Hepatocyte (in vitro differentiated cells): ENCODE measurements around the gene CHAC1. TPM values are rescaled to one million over a fixed set of nuclear protein-coding genes. Genes with fewer than 3 reads are reported as not detected.

ENCODE experiments used
- DNase-seq: peaks from one replicate; pipeline ENCODE4 v3.0.0-alpha.2; 2016; ENCODE audit warnings: low spot score
- H2AFZ ChIP-seq: fragments of 200-600 bp; sonication (generic); 2 replicates; pipeline ENCODE4 v1.6.0; 2016; ENCODE audit warnings: antibody characterized with exemption, mild to moderate bottlenecking
- H3K27ac ChIP-seq: fragments of 200-600 bp; sonication (generic); 2 replicates; pipeline ENCODE4 v1.5.1; 2016; ENCODE audit warnings: mild to moderate bottlenecking
- H3K27me3 ChIP-seq: fragments of 200-600 bp; sonication (generic); 2 replicates; pipeline ENCODE4 v1.6.1; 2016
- H3K36me3 ChIP-seq: fragments of 200-600 bp; sonication (generic); replicated peaks from 2 replicates; pipeline ENCODE4 v1.5.1; 2016; ENCODE audit warnings: low read depth; ENCODE audit not compliant: insufficient read depth
- H3K4me1 ChIP-seq: fragments of 200-600 bp; sonication (generic); 2 replicates; pipeline ENCODE4 v1.5.1; 2016; ENCODE audit warnings: mild to moderate bottlenecking, moderate library complexity; ENCODE audit not compliant: insufficient read depth
- H3K4me2 ChIP-seq: fragments of 200-600 bp; sonication (generic); 2 replicates; pipeline ENCODE4 v1.6.0; 2016
- H3K4me3 ChIP-seq: fragments of 200-600 bp; sonication (generic); 2 replicates; pipeline ENCODE4 v1.5.1; 2016; ENCODE audit warnings: mild to moderate bottlenecking
- H3K79me2 ChIP-seq: fragments of 200-600 bp; sonication (generic); 2 replicates; pipeline ENCODE4 v1.6.0; 2017; ENCODE audit warnings: mild to moderate bottlenecking
- H3K9me2 ChIP-seq: fragments of 200-600 bp; sonication (generic); replicated peaks from 2 replicates; pipeline ENCODE4 v1.6.0; 2017; ENCODE audit warnings: mild to moderate bottlenecking; ENCODE audit not compliant: insufficient read depth
- H3K9me3 ChIP-seq: fragments of 200-600 bp; sonication (generic); 2 replicates; pipeline ENCODE4 v1.5.1; 2016; ENCODE audit warnings: low read depth, mild to moderate bottlenecking
- H4K20me1 ChIP-seq: fragments of 200-600 bp; sonication (generic); 2 replicates; pipeline ENCODE4 v1.6.0; 2016; ENCODE audit warnings: mild to moderate bottlenecking; ENCODE audit not compliant: insufficient read depth, poor library complexity, severe bottlenecking
- EZH2 ChIP-seq: fragments of 200-600 bp; sonication (generic); IDR thresholded peaks from 2 replicates; pipeline ENCODE4 v1.6.1; 2016; ENCODE audit warnings: antibody characterized with exemption, mild to moderate bottlenecking, borderline replicate concordance
- EZH2phosphoT487 ChIP-seq: fragments of 200-600 bp; sonication (generic); IDR thresholded peaks from one replicate; pipeline ENCODE4 v1.6.1; 2018; ENCODE audit warnings: antibody characterized with exemption, mild to moderate bottlenecking, low read depth, moderate library complexity; ENCODE audit not compliant: unreplicated experiment, severe bottlenecking
- WGBS: methylation state at CpG from one replicate; pipeline ENCODE4 v1.1.6; 2016; ENCODE audit warnings: low lambda C conversion rate; ENCODE audit errors: missing lambda C conversion rate; 5-methylcytosine and 5-hydroxymethylcytosine counted together
- polyA plus RNA-seq: library from polyadenylated mRNA; unstranded; fragments of >200 nt; fragmentation: Nextera tagmentation; extraction: Ambion mirVana; gene quantifications from 2 replicates; pipeline ENCODE4 v1.2.1, GENCODE V29; 2016
- total RNA-seq: library from RNA; depleted of rRNA; stranded (reverse); fragments of >200 nt; gene quantifications from 2 replicates; pipeline ENCODE4 v1.2.3, GENCODE V29; 2014
- TF ChIP-seq, protein P1 (sequence below): fragments of 200-600 bp; sonication (generic); IDR thresholded peaks from 2 replicates; pipeline ENCODE4 v1.5.1; 2016; ENCODE audit warnings: antibody characterized with exemption, mild to moderate bottlenecking; ENCODE audit not compliant: poor library complexity

CHAC1 gene
- total and polyA plus RNA-seq, 2 experiments from 2014 or later, result 16.2 to 22.1 TPM

DNA sequence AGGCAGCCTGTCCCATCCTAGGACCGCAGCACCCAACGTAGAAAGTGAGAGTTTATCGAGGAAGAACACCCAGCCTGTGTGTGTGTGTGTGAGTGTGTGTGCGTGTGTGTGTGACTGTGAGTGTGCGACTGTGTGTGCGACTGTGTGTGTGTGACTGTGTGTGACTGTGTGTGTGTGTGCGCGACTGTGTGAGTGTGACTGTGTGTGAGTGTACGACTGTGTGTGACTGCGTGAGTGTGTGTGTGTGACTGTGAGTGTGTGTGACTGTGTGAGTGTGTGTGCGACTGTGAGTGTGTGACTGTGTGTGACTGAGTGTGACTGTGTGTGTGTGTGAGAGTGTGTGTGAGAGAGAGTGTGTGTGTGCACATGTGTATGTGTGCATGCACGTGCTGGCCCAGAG lies 39.3 kb upstream of the CHAC1 start:
- Histone ChIP-seq H3K4me1 (peaks cover 25% of the 10 kb centered on the region), H3K79me2 (no peaks in the 10 kb centered on the region), H3K4me2 (no peak overlapping the region), H2AFZ (no peak overlapping the region), H4K20me1 (no peaks in the 10 kb centered on the region), H3K9me2 (no peaks in the 10 kb centered on the region), H3K27ac (no peak overlapping the region), H3K27me3 (no peaks in the 10 kb centered on the region), H3K36me3 (no peaks in the 10 kb centered on the region), H3K9me3 (no peaks in the 10 kb centered on the region), H3K4me3 (no peak overlapping the region)
- no peak for DNase-seq
- 96% methylated on average over 12 of the region's 12 CpGs for WGBS
- TF ChIP-seq, protein P1, sequence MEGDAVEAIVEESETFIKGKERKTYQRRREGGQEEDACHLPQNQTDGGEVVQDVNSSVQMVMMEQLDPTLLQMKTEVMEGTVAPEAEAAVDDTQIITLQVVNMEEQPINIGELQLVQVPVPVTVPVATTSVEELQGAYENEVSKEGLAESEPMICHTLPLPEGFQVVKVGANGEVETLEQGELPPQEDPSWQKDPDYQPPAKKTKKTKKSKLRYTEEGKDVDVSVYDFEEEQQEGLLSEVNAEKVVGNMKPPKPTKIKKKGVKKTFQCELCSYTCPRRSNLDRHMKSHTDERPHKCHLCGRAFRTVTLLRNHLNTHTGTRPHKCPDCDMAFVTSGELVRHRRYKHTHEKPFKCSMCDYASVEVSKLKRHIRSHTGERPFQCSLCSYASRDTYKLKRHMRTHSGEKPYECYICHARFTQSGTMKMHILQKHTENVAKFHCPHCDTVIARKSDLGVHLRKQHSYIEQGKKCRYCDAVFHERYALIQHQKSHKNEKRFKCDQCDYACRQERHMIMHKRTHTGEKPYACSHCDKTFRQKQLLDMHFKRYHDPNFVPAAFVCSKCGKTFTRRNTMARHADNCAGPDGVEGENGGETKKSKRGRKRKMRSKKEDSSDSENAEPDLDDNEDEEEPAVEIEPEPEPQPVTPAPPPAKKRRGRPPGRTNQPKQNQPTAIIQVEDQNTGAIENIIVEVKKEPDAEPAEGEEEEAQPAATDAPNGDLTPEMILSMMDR, result no peak
- no peak for TF ChIP-seq EZH2
- TF ChIP-seq EZH2phosphoT487, result no peak

DNA sequence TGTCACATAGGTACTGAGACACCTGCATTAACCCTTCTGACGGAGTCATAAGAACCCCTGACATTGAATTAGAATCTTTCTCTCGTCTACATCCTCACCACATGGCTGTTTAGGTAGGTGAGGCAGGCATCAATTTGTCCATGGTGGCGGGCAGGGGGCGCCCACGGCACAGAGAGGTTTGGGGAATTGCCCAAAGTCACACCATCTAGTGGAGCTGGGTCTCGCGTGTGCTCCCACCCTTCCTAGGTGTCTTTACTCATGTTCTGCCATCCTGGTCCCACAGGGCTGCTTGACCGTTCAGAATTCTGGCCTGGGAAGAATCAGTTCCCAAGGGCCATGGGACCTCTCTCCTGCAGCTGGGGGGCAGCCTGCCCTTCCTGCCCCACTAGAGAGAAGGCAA lies 38.8 kb upstream of the CHAC1 start:
- no peaks in the 10 kb centered on the region for H4K20me1 ChIP-seq

DNA sequence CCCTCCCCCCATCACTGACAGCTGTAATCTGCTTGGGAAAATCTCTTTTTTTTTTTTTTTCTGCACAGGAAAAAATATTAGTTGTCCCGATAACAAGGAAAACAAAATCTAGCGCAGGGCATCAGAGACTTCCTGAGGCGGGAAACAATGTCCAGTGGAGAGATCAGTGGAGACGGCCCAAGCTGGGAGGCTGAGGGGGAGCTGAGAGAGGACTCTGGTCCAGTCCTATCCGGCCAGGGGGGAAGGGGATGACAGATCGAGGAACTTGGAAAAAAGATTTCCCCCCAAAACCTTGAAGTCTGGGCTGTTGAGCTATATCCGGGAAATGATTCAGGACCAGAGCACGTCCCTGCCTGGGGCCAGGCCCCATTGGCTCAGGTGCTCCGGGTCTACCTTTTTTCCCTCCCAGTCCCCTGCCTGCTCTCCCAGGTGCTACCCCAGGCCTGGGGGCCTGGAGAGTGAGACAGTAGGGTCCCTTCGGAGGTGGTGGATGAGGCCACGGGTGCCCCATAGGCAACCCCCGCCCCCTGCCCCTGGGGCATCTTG lies 38.1 kb upstream of the CHAC1 start:
- Histone ChIP-seq H3K9me3 (no peaks in the 10 kb centered on the region), H3K79me2 (no peaks in the 10 kb centered on the region), H3K4me1 (peaks cover 19% of the 10 kb centered on the region), H3K9me2 (no peaks in the 10 kb centered on the region), H3K27me3 (no peaks in the 10 kb centered on the region), H3K4me3 (no peak overlapping the region), H2AFZ (no peak overlapping the region), H3K27ac (no peak overlapping the region), H3K4me2 (no peak overlapping the region), H3K36me3 (no peaks in the 10 kb centered on the region), H4K20me1 (no peaks in the 10 kb centered on the region)
- TF ChIP-seq, protein P1, result no peak
- no peak for DNase-seq
- WGBS, result 87% methylated on average over 12 of the region's 12 CpGs

More for the DNA sequence above, 38.8 kb upstream of the CHAC1 start:
- Histone ChIP-seq H3K4me2 (no peak overlapping the region), H2AFZ (no peak overlapping the region), H3K27ac (no peak overlapping the region), H3K27me3 (no peaks in the 10 kb centered on the region), H3K36me3 (no peaks in the 10 kb centered on the region), H3K79me2 (no peaks in the 10 kb centered on the region), H3K9me3 (no peaks in the 10 kb centered on the region), H3K9me2 (no peaks in the 10 kb centered on the region), H3K4me3 (no peak overlapping the region), H3K4me1 (peaks cover 25% of the 10 kb centered on the region)
- 86% methylated on average over 8 of the region's 8 CpGs for WGBS
- TF ChIP-seq, protein P1, result no peak
- no peak for TF ChIP-seq EZH2phosphoT487
- TF ChIP-seq EZH2, result no peak
- DNase-seq, result no peak

DNA sequence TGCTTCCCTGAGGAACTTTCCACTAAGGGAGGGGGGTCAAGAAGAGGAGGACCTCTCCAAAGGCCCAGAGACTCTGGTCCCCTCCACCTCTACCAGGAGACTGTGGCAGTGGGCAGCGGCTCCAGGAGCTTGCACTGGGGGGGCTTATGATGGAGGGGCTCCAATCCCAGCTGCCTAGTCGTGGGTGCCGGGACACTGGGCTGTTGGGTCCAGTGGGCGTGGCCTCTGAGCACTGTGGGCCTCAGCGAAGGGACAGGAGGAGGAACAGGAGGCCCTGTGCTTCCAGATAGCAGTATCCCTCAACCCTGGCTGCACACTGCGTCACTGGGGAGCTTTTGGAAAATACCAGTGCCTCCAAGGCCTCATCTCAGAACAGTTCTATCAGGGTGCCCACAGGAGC lies 37.6 kb upstream of the CHAC1 start:
- Histone ChIP-seq H4K20me1 (no peaks in the 10 kb centered on the region), H3K27ac (no peak overlapping the region), H3K79me2 (no peaks in the 10 kb centered on the region), H3K4me1 (peaks cover 14% of the 10 kb centered on the region), H2AFZ (no peak overlapping the region), H3K36me3 (no peaks in the 10 kb centered on the region), H3K9me3 (no peaks in the 10 kb centered on the region), H3K9me2 (no peaks in the 10 kb centered on the region), H3K27me3 (no peaks in the 10 kb centered on the region), H3K4me2 (no peak overlapping the region), H3K4me3 (no peak overlapping the region)
- TF ChIP-seq, protein P1, result no peak
- no peak for TF ChIP-seq EZH2
- no peak for TF ChIP-seq EZH2phosphoT487
- no peak for DNase-seq
- 83% methylated on average over 6 of the region's 6 CpGs for WGBS
